CD4-positive, CD25-positive, alpha-beta regulatory T cell (primary cell): Measurements from ENCODE around the gene ZNF774. TPM values are rescaled to one million over a fixed set of nuclear protein-coding genes. Genes with fewer than 3 reads are reported as not detected.

Source experiments
- ATAC-seq, 2 donors: fragments of 150-1000 bp; cut with Tn5 transposase; one replicate each; pipeline ENCODE4 v1.10.0; 2021; ENCODE audit warnings: low read depth in 2 of 2, moderate number of reproducible peaks in 2 of 2, moderate library complexity in 1 of 2
- DNase-seq, 3 donors: peaks; one replicate each; pipeline versions ENCODE4 v3.0.0 to v3.0.0-alpha.2; 2012 to 2022; ENCODE audit warnings: mixed read lengths in 1 of 3
- H3K27ac ChIP-seq: one replicate; pipeline ENCODE4 v1.7.0; 2013; ENCODE audit warnings: mild to moderate bottlenecking, low read length; ENCODE audit not compliant: insufficient read depth, poor library complexity, severe bottlenecking
- H3K27me3 ChIP-seq: one replicate; pipeline ENCODE4 v1.7.0; 2013; ENCODE audit warnings: low read length; ENCODE audit not compliant: control insufficient read depth, insufficient read depth
- H3K36me3 ChIP-seq: one replicate; pipeline ENCODE4 v1.7.0; 2013; ENCODE audit warnings: mild to moderate bottlenecking, low read length, moderate library complexity; ENCODE audit not compliant: control insufficient read depth, insufficient read depth
- H3K4me1 ChIP-seq: 2 replicates; pipeline ENCODE4 v1.7.0; 2013; ENCODE audit warnings: mild to moderate bottlenecking, low read length; ENCODE audit not compliant: insufficient read depth, control insufficient read depth, poor library complexity, severe bottlenecking
- H3K4me3 ChIP-seq: one replicate; pipeline ENCODE4 v1.7.0; 2013; ENCODE audit warnings: low read depth, mild to moderate bottlenecking, low read length, moderate library complexity
- H3K9me3 ChIP-seq, 2 experiments: 1 replicate in 1 of 2; 2 replicates in 1 of 2; pipeline ENCODE4 v1.7.0; 2013; ENCODE audit warnings: low read length in 2 of 2, mild to moderate bottlenecking in 1 of 2, moderate library complexity in 1 of 2; ENCODE audit not compliant: control insufficient read depth in 2 of 2
- H3K27ac Mint-ChIP-seq, 3 donors: one replicate each; pipeline ENCODE4 v1.8.0; 2020 to 2022; ENCODE audit warnings: mild to moderate bottlenecking in 3 of 3, mixed read lengths in 3 of 3, moderate library complexity in 2 of 3
- H3K27me3 Mint-ChIP-seq: one replicate; pipeline ENCODE4 v1.8.0; 2022; ENCODE audit warnings: mild to moderate bottlenecking, mixed read lengths
- H3K36me3 Mint-ChIP-seq: one replicate; pipeline ENCODE4 v1.8.0; 2020; ENCODE audit warnings: mixed read lengths
- H3K4me1 Mint-ChIP-seq, 4 donors: one replicate each; pipeline ENCODE4 v1.8.0; 2020 to 2022; ENCODE audit warnings: mixed read lengths in 4 of 4, mild to moderate bottlenecking in 1 of 4
- H3K4me3 Mint-ChIP-seq, 4 donors: one replicate each; pipeline ENCODE4 v1.8.0; 2020 to 2022; ENCODE audit warnings: mild to moderate bottlenecking in 4 of 4, mixed read lengths in 4 of 4, moderate library complexity in 3 of 4
- H3K9me3 Mint-ChIP-seq, 7 donors: one replicate each; pipeline ENCODE4 v1.8.0; 2020 to 2022; ENCODE audit warnings: mixed read lengths in 7 of 7, mild to moderate bottlenecking in 3 of 7, moderate library complexity in 2 of 7
- polyA plus RNA-seq, 4 donors: library from polyadenylated mRNA; unstranded; fragments of 300-500 nt; fragmentation: Illumina TruSeq; gene quantifications; one replicate each; pipeline ENCODE4 v1.2.3, GENCODE V29; 2021
- total RNA-seq: library from RNA; stranded (reverse); gene quantifications from one replicate; pipeline ENCODE4 v1.2.3, GENCODE V29; 2022

The ZNF774 gene
- total and polyA plus RNA-seq, 5 donors from 2014 or later: not detected

DNA sequence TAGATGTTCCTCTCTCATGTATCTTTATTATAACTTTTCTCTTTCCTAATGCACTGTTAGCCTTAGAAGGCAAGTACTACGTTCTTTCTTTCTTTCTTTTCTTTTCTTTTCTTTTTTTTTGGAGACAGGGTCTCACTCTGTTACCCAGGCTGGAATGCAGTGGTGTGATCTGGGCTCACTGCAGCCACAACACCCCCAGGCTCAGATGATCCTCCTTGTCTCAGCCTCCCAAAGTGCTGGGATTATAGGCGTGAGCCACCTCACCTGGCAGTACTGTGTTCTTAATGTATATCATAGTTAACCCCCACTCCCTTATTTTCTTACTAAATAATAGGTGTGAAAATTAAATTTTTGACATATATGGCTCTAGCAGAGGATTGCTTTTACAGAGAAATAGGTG lies 59.1 kb downstream of the ZNF774 start:
- H3K4me1 ChIP-seq: peaks cover 57% of the 10 kb centered on the region
- no peak for DNase-seq
- no peaks in the 10 kb centered on the region for H3K27me3 ChIP-seq
- H3K36me3 ChIP-seq: peaks cover 7% of the 10 kb centered on the region
- H3K27ac ChIP-seq: no peak overlapping the region
- H3K9me3 ChIP-seq: no peaks in the 10 kb centered on the region
- H3K4me3 ChIP-seq: no peak overlapping the region
- H3K27me3 Mint-ChIP-seq: no peaks in the 10 kb centered on the region
- peaks cover 43 to 87% (median 77%) of the 10 kb centered on the region in 4 donors for H3K4me1 Mint-ChIP-seq
- peak overlapping the region in 2 of 4 donors; percentile 4 to 39 for H3K4me3 Mint-ChIP-seq
- peak overlapping the region in 2 of 3 donors; percentile 47 to 60 for H3K27ac Mint-ChIP-seq
- peaks cover 0 to 4% (median 0%) of the 10 kb centered on the region in 7 donors for H3K9me3 Mint-ChIP-seq
- H3K36me3 Mint-ChIP-seq: peaks cover 24% of the 10 kb centered on the region
- ATAC-seq: no peak

Other genes starting within 250 kb of the ZNF774 start
- gene IDH2, start 249.8 kb upstream of the ZNF774 start, total RNA-seq: 60.8 TPM
- 100 to 1,000 TPM in 2 of 4 donors, 10 to 100 TPM in 2; 88.4 to 123 (median 97.1) TPM for gene IDH2, start 249.8 kb upstream of the ZNF774 start, polyA plus RNA-seq
- 20.2 TPM for gene SEMA4B, start 151.0 kb upstream of the ZNF774 start, total RNA-seq
- gene SEMA4B, start 151.0 kb upstream of the ZNF774 start, polyA plus RNA-seq: 1 to 10 TPM; 5.1 to 7.3 (median 6.8) TPM
- gene CIB1, start 118.3 kb upstream of the ZNF774 start, total RNA-seq: 148 TPM
- gene CIB1, start 118.3 kb upstream of the ZNF774 start, polyA plus RNA-seq: 100 to 1,000 TPM; 185 to 263 (median 222) TPM
- 3.3 TPM for gene GDPGP1, start 118.1 kb upstream of the ZNF774 start, total RNA-seq
- gene GDPGP1, start 118.1 kb upstream of the ZNF774 start, polyA plus RNA-seq: 1 to 10 TPM in 2 of 4 donors, under 1 TPM in 2; 0.84 to 1.6 (median 1.1) TPM
- 0.25 TPM for gene TTLL13, start 102.7 kb upstream of the ZNF774 start, total RNA-seq
- under 1 TPM in 3 of 4 donors, not detected in 1; 0.13 to 0.64 (median 0.18) TPM for gene TTLL13, start 102.7 kb upstream of the ZNF774 start, polyA plus RNA-seq
- gene NGRN, start 86.6 kb upstream of the ZNF774 start, total RNA-seq: 46.6 TPM
- gene NGRN, start 86.6 kb upstream of the ZNF774 start, polyA plus RNA-seq: 10 to 100 TPM; 39.0 to 54.1 (median 47.2) TPM
- 198 TPM for gene IQGAP1, start 36.0 kb downstream of the ZNF774 start, total RNA-seq
- 100 to 1,000 TPM in 3 of 4 donors, 10 to 100 TPM in 1; 98.2 to 147 (median 123) TPM for gene IQGAP1, start 36.0 kb downstream of the ZNF774 start, polyA plus RNA-seq
- gene CRTC3, start 177.6 kb downstream of the ZNF774 start, total RNA-seq: 110 TPM
- gene CRTC3, start 177.6 kb downstream of the ZNF774 start, polyA plus RNA-seq: 10 to 100 TPM; 27.5 to 31.9 (median 31.1) TPM